AML-193 (cell line): ENCODE results near the gene LTB4R2.

Experiments used
- DNase-seq, 2 experiments: peaks; one replicate each; lab custom pipeline; 2025; lab: John Stamatoyannopoulos, UW

Gene LTB4R2

GRCh38 chr14:24309538-24310264 lies at the start of gene LTB4R2:
TSS of gene LTB4R2 (plus strand) at chr14:24310140. CDS start at chr14:24310665, 525 bp downstream.
- no peak for DNase-seq

- no peak for DNase-seq
Observed at GRCh38 chr14:24260780-24261157, 49.2 kb upstream of the LTB4R2 start.

- no peak for DNase-seq
Observed at GRCh38 chr14:24261256-24261968, 48.5 kb upstream of the LTB4R2 start.

GRCh38 chr14:24261969-24262327 lies 48.0 kb upstream of the LTB4R2 start:
- no peak for DNase-seq

- DNase-seq = no peak
Observed at GRCh38 chr14:24262821-24263733, 46.9 kb upstream of the LTB4R2 start, which contains the start of gene TGM1. TSS of gene TGM1 (minus strand) at chr14:24263177. CDS start at chr14:24262352, 825 bp downstream.

GRCh38 chr14:24263848-24264247 lies 46.1 kb upstream of the LTB4R2 start:
- no peak for DNase-seq

- DNase-seq = no peak
Observed at GRCh38 chr14:24264298-24264697, 45.6 kb upstream of the LTB4R2 start.

GRCh38 chr14:24266344-24267244 lies 43.3 kb upstream of the LTB4R2 start:
- no peak for DNase-seq

GRCh38 chr14:24267516-24267915 lies 42.4 kb upstream of the LTB4R2 start:
- no peak for DNase-seq

GRCh38 chr14:24268225-24268624 lies 41.7 kb upstream of the LTB4R2 start:
- DNase-seq = no peak

- DNase-seq = no peak
Observed at GRCh38 chr14:24269368-24269767, 40.6 kb upstream of the LTB4R2 start.

- no peak for DNase-seq
Observed at GRCh38 chr14:24269910-24270536, 39.9 kb upstream of the LTB4R2 start.

- DNase-seq = peak; percentile 27 to 54
Observed at GRCh38 chr14:24270537-24271133, 39.3 kb upstream of the LTB4R2 start.

GRCh38 chr14:24271134-24271833 lies 38.7 kb upstream of the LTB4R2 start, which contains the start of gene RABGGTA:
TSS of gene RABGGTA (minus strand) at chr14:24271597. CDS start at chr14:24271115, 482 bp downstream.
- DNase-seq = peak; percentile 70 to 75

GRCh38 chr14:24271834-24272263 lies 38.1 kb upstream of the LTB4R2 start:
- no peak for DNase-seq

- no peak for DNase-seq
Observed at GRCh38 chr14:24272467-24272866, 37.5 kb upstream of the LTB4R2 start.

- DNase-seq = peak; percentile 44 to 54
Observed at GRCh38 chr14:24273422-24273998, 36.4 kb upstream of the LTB4R2 start.

GRCh38 chr14:24274101-24274543 lies 35.8 kb upstream of the LTB4R2 start:
- peak; percentile 44 to 55 for DNase-seq

- DNase-seq = no peak
Observed at GRCh38 chr14:24277071-24277470, 32.9 kb upstream of the LTB4R2 start.
